GM23338 (cell line): ENCODE results near the gene FAM217A.

ENCODE experiments used
- CREB1 ChIP-seq: fragments of 250-450 bp; sonication (Bioruptor Pico); IDR thresholded peaks from 2 replicates; pipeline ENCODE4 v1.5.0; 2020; ENCODE audit warnings: low read depth, mild to moderate bottlenecking, moderate library complexity
- CTCF ChIP-seq, 2 experiments: fragments of 200-600 bp in 1 of 2; sonication (generic) in 1 of 2; conservative IDR thresholded peaks; 2 replicates each; pipeline versions ENCODE4 v1.5.1 to v1.6.1; 2016 to 2017; ENCODE audit warnings: antibody characterized with exemption in 2 of 2, low read depth in 2 of 2, mild to moderate bottlenecking in 2 of 2, moderate library complexity in 1 of 2
- ETS1 ChIP-seq: IDR thresholded peaks from 2 replicates; pipeline ENCODE4 v1.6.1; 2016; ENCODE audit warnings: antibody characterized with exemption
- EZH2 ChIP-seq: fragments of 200-600 bp; sonication (generic); IDR thresholded peaks from one replicate; pipeline ENCODE4 v1.8.0; 2017; ENCODE audit warnings: antibody characterized with exemption, mild to moderate bottlenecking, low read depth; ENCODE audit not compliant: unreplicated experiment
- EZH2phosphoT487 ChIP-seq: fragments of 200-600 bp; sonication (generic); IDR thresholded peaks from one replicate; pipeline ENCODE4 v1.8.1; 2018; ENCODE audit warnings: antibody characterized with exemption; ENCODE audit not compliant: unreplicated experiment
- JUNB ChIP-seq: IDR thresholded peaks from one replicate; pipeline ENCODE4 v1.6.1; 2016; ENCODE audit warnings: antibody characterized with exemption; ENCODE audit not compliant: unreplicated experiment
- NANOG ChIP-seq: IDR thresholded peaks from 2 replicates; pipeline ENCODE4 v1.6.1; 2016; ENCODE audit warnings: antibody characterized with exemption, borderline replicate concordance
- POLR2AphosphoS5 ChIP-seq: IDR thresholded peaks from 2 replicates; pipeline ENCODE4 v1.6.1; 2016; ENCODE audit warnings: antibody characterized with exemption, low read depth
- REST ChIP-seq: IDR thresholded peaks from one replicate; pipeline ENCODE4 v1.6.1; 2018; ENCODE audit warnings: antibody characterized with exemption; ENCODE audit not compliant: unreplicated experiment
- STAT1 ChIP-seq: IDR thresholded peaks from one replicate; pipeline ENCODE4 v1.6.1; 2016; ENCODE audit warnings: antibody characterized with exemption; ENCODE audit not compliant: unreplicated experiment
- ZNF114 ChIP-seq: fragments of 250-450 bp; sonication (Bioruptor Pico); IDR thresholded peaks from 2 replicates; pipeline ENCODE4 v1.5.0; 2020; ENCODE audit warnings: mild to moderate bottlenecking, moderate library complexity
- ZNF331 ChIP-seq: fragments of 250-450 bp; sonication (Bioruptor Pico); IDR thresholded peaks from 2 replicates; pipeline ENCODE4 v1.5.0; 2020; ENCODE audit warnings: low read depth, mild to moderate bottlenecking, moderate library complexity
- TF ChIP-seq, protein P1 (sequence below): fragments of 250-450 bp; sonication (Bioruptor Pico); IDR thresholded peaks from 2 replicates; pipeline ENCODE4 v1.5.0; 2020; ENCODE audit warnings: mild to moderate bottlenecking, moderate library complexity

GRCh38 chr6:4093288-4093687 is 14.4 kb upstream of the FAM217A start:
- TF ChIP-seq CTCF (conservative IDR thresholded peaks at IDR 0.05; ENCODE audit: low read depth in 2 of 2): no peak
- TF ChIP-seq NANOG: no peak
- TF ChIP-seq EZH2: no peak
- no peak for TF ChIP-seq ZNF114
- no peak for TF ChIP-seq CREB1 (CRISPR knock-in tag)
- TF ChIP-seq REST: no peak
- no peak for TF ChIP-seq EZH2phosphoT487
- no peak for TF ChIP-seq STAT1
- TF ChIP-seq POLR2AphosphoS5: no peak
- no peak for TF ChIP-seq ETS1
- TF ChIP-seq JUNB: no peak
- TF ChIP-seq, protein P1, sequence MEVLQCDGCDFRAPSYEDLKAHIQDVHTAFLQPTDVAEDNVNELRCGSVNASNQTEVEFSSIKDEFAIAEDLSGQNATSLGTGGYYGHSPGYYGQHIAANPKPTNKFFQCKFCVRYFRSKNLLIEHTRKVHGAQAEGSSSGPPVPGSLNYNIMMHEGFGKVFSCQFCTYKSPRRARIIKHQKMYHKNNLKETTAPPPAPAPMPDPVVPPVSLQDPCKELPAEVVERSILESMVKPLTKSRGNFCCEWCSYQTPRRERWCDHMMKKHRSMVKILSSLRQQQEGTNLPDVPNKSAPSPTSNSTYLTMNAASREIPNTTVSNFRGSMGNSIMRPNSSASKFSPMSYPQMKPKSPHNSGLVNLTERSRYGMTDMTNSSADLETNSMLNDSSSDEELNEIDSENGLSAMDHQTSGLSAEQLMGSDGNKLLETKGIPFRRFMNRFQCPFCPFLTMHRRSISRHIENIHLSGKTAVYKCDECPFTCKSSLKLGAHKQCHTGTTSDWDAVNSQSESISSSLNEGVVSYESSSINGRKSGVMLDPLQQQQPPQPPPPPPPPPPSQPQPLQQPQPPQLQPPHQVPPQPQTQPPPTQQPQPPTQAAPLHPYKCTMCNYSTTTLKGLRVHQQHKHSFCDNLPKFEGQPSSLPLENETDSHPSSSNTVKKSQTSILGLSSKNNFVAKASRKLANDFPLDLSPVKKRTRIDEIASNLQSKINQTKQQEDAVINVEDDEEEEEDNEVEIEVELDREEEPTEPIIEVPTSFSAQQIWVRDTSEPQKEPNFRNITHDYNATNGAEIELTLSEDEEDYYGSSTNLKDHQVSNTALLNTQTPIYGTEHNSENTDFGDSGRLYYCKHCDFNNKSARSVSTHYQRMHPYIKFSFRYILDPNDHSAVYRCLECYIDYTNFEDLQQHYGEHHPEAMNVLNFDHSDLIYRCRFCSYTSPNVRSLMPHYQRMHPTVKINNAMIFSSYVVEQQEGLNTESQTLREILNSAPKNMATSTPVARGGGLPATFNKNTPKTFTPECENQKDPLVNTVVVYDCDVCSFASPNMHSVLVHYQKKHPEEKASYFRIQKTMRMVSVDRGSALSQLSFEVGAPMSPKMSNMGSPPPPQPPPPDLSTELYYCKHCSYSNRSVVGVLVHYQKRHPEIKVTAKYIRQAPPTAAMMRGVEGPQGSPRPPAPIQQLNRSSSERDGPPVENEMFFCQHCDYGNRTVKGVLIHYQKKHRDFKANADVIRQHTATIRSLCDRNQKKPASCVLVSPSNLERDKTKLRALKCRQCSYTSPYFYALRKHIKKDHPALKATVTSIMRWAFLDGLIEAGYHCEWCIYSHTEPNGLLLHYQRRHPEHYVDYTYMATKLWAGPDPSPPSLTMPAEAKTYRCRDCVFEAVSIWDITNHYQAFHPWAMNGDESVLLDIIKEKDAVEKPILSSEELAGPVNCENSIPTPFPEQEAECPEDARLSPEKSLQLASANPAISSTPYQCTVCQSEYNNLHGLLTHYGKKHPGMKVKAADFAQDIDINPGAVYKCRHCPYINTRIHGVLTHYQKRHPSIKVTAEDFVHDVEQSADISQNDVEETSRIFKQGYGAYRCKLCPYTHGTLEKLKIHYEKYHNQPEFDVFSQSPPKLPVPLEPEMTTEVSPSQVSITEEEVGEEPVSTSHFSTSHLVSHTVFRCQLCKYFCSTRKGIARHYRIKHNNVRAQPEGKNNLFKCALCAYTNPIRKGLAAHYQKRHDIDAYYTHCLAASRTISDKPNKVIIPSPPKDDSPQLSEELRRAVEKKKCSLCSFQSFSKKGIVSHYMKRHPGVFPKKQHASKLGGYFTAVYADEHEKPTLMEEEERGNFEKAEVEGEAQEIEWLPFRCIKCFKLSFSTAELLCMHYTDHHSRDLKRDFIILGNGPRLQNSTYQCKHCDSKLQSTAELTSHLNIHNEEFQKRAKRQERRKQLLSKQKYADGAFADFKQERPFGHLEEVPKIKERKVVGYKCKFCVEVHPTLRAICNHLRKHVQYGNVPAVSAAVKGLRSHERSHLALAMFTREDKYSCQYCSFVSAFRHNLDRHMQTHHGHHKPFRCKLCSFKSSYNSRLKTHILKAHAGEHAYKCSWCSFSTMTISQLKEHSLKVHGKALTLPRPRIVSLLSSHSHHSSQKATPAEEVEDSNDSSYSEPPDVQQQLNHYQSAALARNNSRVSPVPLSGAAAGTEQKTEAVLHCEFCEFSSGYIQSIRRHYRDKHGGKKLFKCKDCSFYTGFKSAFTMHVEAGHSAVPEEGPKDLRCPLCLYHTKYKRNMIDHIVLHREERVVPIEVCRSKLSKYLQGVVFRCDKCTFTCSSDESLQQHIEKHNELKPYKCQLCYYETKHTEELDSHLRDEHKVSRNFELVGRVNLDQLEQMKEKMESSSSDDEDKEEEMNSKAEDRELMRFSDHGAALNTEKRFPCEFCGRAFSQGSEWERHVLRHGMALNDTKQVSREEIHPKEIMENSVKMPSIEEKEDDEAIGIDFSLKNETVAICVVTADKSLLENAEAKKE: no peak
- TF ChIP-seq ZNF331 (CRISPR knock-in tag): no peak
